ENCODE measurements around the gene DTNBP1.

DTNBP1 gene

GRCh38 chr6:15577550-15578171 lies 85.2 kb downstream of the DTNBP1 start:
- in situ Hi-C loops (cut with MboI; ENCODE audit: low pct_unique_long_range_greater_than_20kb, low sequenced_read_pairs, unreplicated experiment) = no loop called here
- DNase-seq (ENCODE audit: low spot score) = no peak
- TF ChIP-seq, protein P1, sequence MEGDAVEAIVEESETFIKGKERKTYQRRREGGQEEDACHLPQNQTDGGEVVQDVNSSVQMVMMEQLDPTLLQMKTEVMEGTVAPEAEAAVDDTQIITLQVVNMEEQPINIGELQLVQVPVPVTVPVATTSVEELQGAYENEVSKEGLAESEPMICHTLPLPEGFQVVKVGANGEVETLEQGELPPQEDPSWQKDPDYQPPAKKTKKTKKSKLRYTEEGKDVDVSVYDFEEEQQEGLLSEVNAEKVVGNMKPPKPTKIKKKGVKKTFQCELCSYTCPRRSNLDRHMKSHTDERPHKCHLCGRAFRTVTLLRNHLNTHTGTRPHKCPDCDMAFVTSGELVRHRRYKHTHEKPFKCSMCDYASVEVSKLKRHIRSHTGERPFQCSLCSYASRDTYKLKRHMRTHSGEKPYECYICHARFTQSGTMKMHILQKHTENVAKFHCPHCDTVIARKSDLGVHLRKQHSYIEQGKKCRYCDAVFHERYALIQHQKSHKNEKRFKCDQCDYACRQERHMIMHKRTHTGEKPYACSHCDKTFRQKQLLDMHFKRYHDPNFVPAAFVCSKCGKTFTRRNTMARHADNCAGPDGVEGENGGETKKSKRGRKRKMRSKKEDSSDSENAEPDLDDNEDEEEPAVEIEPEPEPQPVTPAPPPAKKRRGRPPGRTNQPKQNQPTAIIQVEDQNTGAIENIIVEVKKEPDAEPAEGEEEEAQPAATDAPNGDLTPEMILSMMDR (IDR thresholded peaks at IDR 0.05; ENCODE audit: extremely low read depth, insufficient read depth, missing control alignments) = no peak

- TF ChIP-seq, protein P1 (IDR thresholded peaks at IDR 0.05; ENCODE audit: extremely low read depth, insufficient read depth, missing control alignments) = no peak
- in situ Hi-C loops (cut with MboI; ENCODE audit: low pct_unique_long_range_greater_than_20kb, low sequenced_read_pairs, unreplicated experiment) = no loop called here
- DNase-seq (ENCODE audit: low spot score) = no peak
Measured at GRCh38 chr6:15577106-15577505, 85.7 kb downstream of the DTNBP1 start.

- TF ChIP-seq, protein P1 (IDR thresholded peaks at IDR 0.05; ENCODE audit: extremely low read depth, insufficient read depth, missing control alignments) = no peak
- in situ Hi-C loops (cut with MboI; ENCODE audit: low pct_unique_long_range_greater_than_20kb, low sequenced_read_pairs, unreplicated experiment) = no loop called here
- DNase-seq (ENCODE audit: low spot score) = no peak
Measured at GRCh38 chr6:15575357-15576033, 87.3 kb downstream of the DTNBP1 start.

GRCh38 chr6:15574486-15574885 lies 88.3 kb downstream of the DTNBP1 start:
- in situ Hi-C loops (cut with MboI; ENCODE audit: low pct_unique_long_range_greater_than_20kb, low sequenced_read_pairs, unreplicated experiment) = no loop called here
- TF ChIP-seq, protein P1 (IDR thresholded peaks at IDR 0.05; ENCODE audit: extremely low read depth, insufficient read depth, missing control alignments) = no peak
- DNase-seq (ENCODE audit: low spot score) = no peak

DNA sequence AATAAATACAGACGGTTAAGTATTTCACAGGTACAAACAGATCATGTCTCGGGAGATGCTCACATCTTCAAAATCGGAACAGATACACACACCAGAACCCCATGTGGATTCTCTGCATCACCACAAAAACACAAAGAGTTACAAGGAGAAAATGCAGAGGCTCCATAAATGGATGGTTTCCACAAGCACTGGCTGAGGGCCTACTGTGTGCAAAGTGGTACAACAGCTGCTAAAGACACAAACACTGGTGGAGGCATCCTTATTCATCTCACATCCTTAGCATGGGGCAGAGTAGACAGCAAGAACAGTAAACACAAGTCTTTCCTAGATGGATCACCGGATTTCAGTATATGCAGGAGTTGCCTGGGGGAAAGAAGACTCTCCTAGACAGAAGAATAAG lies 88.8 kb downstream of the DTNBP1 start:
- TF ChIP-seq, protein P1 (IDR thresholded peaks at IDR 0.05; ENCODE audit: extremely low read depth, insufficient read depth, missing control alignments) = no peak
- no peak for DNase-seq (ENCODE audit: low spot score)

GRCh38 chr6:15573384-15573783 lies 89.4 kb downstream of the DTNBP1 start:
- no peak for DNase-seq (ENCODE audit: low spot score)
- in situ Hi-C loops (cut with MboI; ENCODE audit: low pct_unique_long_range_greater_than_20kb, low sequenced_read_pairs, unreplicated experiment) = no loop called here
- TF ChIP-seq, protein P1 (IDR thresholded peaks at IDR 0.05; ENCODE audit: extremely low read depth, insufficient read depth, missing control alignments) = no peak

More for the DNA sequence above, 88.8 kb downstream of the DTNBP1 start:
- in situ Hi-C loops (cut with MboI; ENCODE audit: low pct_unique_long_range_greater_than_20kb, low sequenced_read_pairs, unreplicated experiment) = no loop called here

Measured in GM13977 (cell line).